ENCODE measurements around the gene GRK1.

The GRK1 gene

GRCh38 chr13:113661509-113661908 lies 5.5 kb upstream of the GRK1 start:
- peaks cover 56% of the 10 kb centered on the region for H3K27me3 ChIP-seq (ENCODE audit: control insufficient read depth, insufficient read depth, low read length)
- no peak overlapping the region for H3K9ac ChIP-seq (ENCODE audit: low read depth, low read length)
- no peaks in the 10 kb centered on the region for H3K36me3 ChIP-seq (ENCODE audit: insufficient read depth, low read length)
- H3K4me1 ChIP-seq (ENCODE audit: control insufficient read depth, insufficient read depth, low read length), result no peaks in the 10 kb centered on the region
- no peak overlapping the region for H3K4me3 ChIP-seq (ENCODE audit: low read length)
- no peak overlapping the region for H3K4me2 ChIP-seq (ENCODE audit: low read length)
- H3K9me3 ChIP-seq (replicated peaks; ENCODE audit: low read length), result peaks cover 9% of the 10 kb centered on the region

GRCh38 chr13:113663934-113664333 lies 3.1 kb upstream of the GRK1 start:
- Histone ChIP-seq H3K4me2 (ENCODE audit: low read length) (no peak overlapping the region), H3K4me1 (ENCODE audit: control insufficient read depth, insufficient read depth, low read length) (no peaks in the 10 kb centered on the region), H3K9ac (ENCODE audit: low read depth, low read length) (no peak overlapping the region), H3K4me3 (ENCODE audit: low read length) (no peak overlapping the region), H3K27me3 (ENCODE audit: control insufficient read depth, insufficient read depth, low read length) (peaks cover 70% of the 10 kb centered on the region), H3K9me3 (replicated peaks; ENCODE audit: low read length) (peaks cover 9% of the 10 kb centered on the region), H3K36me3 (ENCODE audit: insufficient read depth, low read length) (no peaks in the 10 kb centered on the region)

GRCh38 chr13:113664751-113665596 lies 2.0 kb upstream of the GRK1 start:
- Histone ChIP-seq H3K4me1 (ENCODE audit: control insufficient read depth, insufficient read depth, low read length) (no peaks in the 10 kb centered on the region), H3K27me3 (ENCODE audit: control insufficient read depth, insufficient read depth, low read length) (peaks cover 69% of the 10 kb centered on the region), H3K9me3 (replicated peaks; ENCODE audit: low read length) (peaks cover 9% of the 10 kb centered on the region), H3K4me3 (ENCODE audit: low read length) (no peak overlapping the region), H3K36me3 (ENCODE audit: insufficient read depth, low read length) (no peaks in the 10 kb centered on the region), H3K4me2 (ENCODE audit: low read length) (no peak overlapping the region), H3K9ac (ENCODE audit: low read depth, low read length) (no peak overlapping the region)

- no peaks in the 10 kb centered on the region for H3K36me3 ChIP-seq (ENCODE audit: insufficient read depth, low read length)
Observed at GRCh38 chr13:113665597-113666328, 1.3 kb upstream of the GRK1 start.

GRCh38 chr13:113666329-113666670 lies 719 bp upstream of the GRK1 start:
- H3K4me2 ChIP-seq (ENCODE audit: low read length), result no peak overlapping the region
- peaks cover under 1% of the 10 kb centered on the region for H3K9me3 ChIP-seq (replicated peaks; ENCODE audit: low read length)
- peaks cover 58% of the 10 kb centered on the region for H3K27me3 ChIP-seq (ENCODE audit: control insufficient read depth, insufficient read depth, low read length)
- no peaks in the 10 kb centered on the region for H3K4me1 ChIP-seq (ENCODE audit: control insufficient read depth, insufficient read depth, low read length)
- no peaks in the 10 kb centered on the region for H3K36me3 ChIP-seq (ENCODE audit: insufficient read depth, low read length)
- H3K9ac ChIP-seq (ENCODE audit: low read depth, low read length), result no peak overlapping the region
- H3K4me3 ChIP-seq (ENCODE audit: low read length), result no peak overlapping the region

More at GRCh38 chr13:113665597-113666328, 1.3 kb upstream of the GRK1 start:
- H3K27me3 ChIP-seq (ENCODE audit: control insufficient read depth, insufficient read depth, low read length), result peaks cover 63% of the 10 kb centered on the region
- H3K4me3 ChIP-seq (ENCODE audit: low read length), result no peak overlapping the region
- H3K9ac ChIP-seq (ENCODE audit: low read depth, low read length), result no peak overlapping the region
- H3K4me2 ChIP-seq (ENCODE audit: low read length), result no peak overlapping the region
- peaks cover 6% of the 10 kb centered on the region for H3K9me3 ChIP-seq (replicated peaks; ENCODE audit: low read length)
- no peaks in the 10 kb centered on the region for H3K4me1 ChIP-seq (ENCODE audit: control insufficient read depth, insufficient read depth, low read length)

- H3K36me3 ChIP-seq (ENCODE audit: insufficient read depth, low read length), result no peaks in the 10 kb centered on the region
- no peaks in the 10 kb centered on the region for H3K4me1 ChIP-seq (ENCODE audit: control insufficient read depth, insufficient read depth, low read length)
- no peak overlapping the region for H3K9ac ChIP-seq (ENCODE audit: low read depth, low read length)
- no peak overlapping the region for H3K4me2 ChIP-seq (ENCODE audit: low read length)
- H3K27me3 ChIP-seq (ENCODE audit: control insufficient read depth, insufficient read depth, low read length), result peaks cover 53% of the 10 kb centered on the region
- H3K4me3 ChIP-seq (ENCODE audit: low read length), result no peak overlapping the region
- H3K9me3 ChIP-seq (replicated peaks; ENCODE audit: low read length), result no peaks in the 10 kb centered on the region
Observed at GRCh38 chr13:113667771-113668490, 912 bp downstream of the GRK1 start.

- no peaks in the 10 kb centered on the region for H3K36me3 ChIP-seq (ENCODE audit: insufficient read depth, low read length)
- H3K9me3 ChIP-seq (replicated peaks; ENCODE audit: low read length), result no peaks in the 10 kb centered on the region
- peaks cover 47% of the 10 kb centered on the region for H3K27me3 ChIP-seq (ENCODE audit: control insufficient read depth, insufficient read depth, low read length)
- H3K9ac ChIP-seq (ENCODE audit: low read depth, low read length), result no peak overlapping the region
- H3K4me3 ChIP-seq (ENCODE audit: low read length), result no peak overlapping the region
- no peaks in the 10 kb centered on the region for H3K4me1 ChIP-seq (ENCODE audit: control insufficient read depth, insufficient read depth, low read length)
- no peak overlapping the region for H3K4me2 ChIP-seq (ENCODE audit: low read length)
Observed at GRCh38 chr13:113668491-113668971, 1.5 kb downstream of the GRK1 start.

GRCh38 chr13:113669231-113669754 lies 2.3 kb downstream of the GRK1 start:
- Histone ChIP-seq H3K9ac (ENCODE audit: low read depth, low read length) (no peak overlapping the region), H3K9me3 (replicated peaks; ENCODE audit: low read length) (no peaks in the 10 kb centered on the region), H3K4me3 (ENCODE audit: low read length) (no peak overlapping the region), H3K27me3 (ENCODE audit: control insufficient read depth, insufficient read depth, low read length) (peaks cover 40% of the 10 kb centered on the region), H3K4me1 (ENCODE audit: control insufficient read depth, insufficient read depth, low read length) (no peaks in the 10 kb centered on the region), H3K36me3 (ENCODE audit: insufficient read depth, low read length) (no peaks in the 10 kb centered on the region), H3K4me2 (ENCODE audit: low read length) (no peak overlapping the region)

GRCh38 chr13:113669755-113670341 lies 2.8 kb downstream of the GRK1 start:
- Histone ChIP-seq H3K4me1 (ENCODE audit: control insufficient read depth, insufficient read depth, low read length) (no peaks in the 10 kb centered on the region), H3K9me3 (replicated peaks; ENCODE audit: low read length) (no peaks in the 10 kb centered on the region), H3K9ac (ENCODE audit: low read depth, low read length) (no peak overlapping the region), H3K4me2 (ENCODE audit: low read length) (no peak overlapping the region), H3K4me3 (ENCODE audit: low read length) (no peak overlapping the region), H3K36me3 (ENCODE audit: insufficient read depth, low read length) (no peaks in the 10 kb centered on the region), H3K27me3 (ENCODE audit: control insufficient read depth, insufficient read depth, low read length) (peaks cover 34% of the 10 kb centered on the region)

GRCh38 chr13:113670541-113670940 lies 3.5 kb downstream of the GRK1 start:
- H3K4me2 ChIP-seq (ENCODE audit: low read length), result no peak overlapping the region
- H3K9ac ChIP-seq (ENCODE audit: low read depth, low read length), result no peak overlapping the region
- H3K36me3 ChIP-seq (ENCODE audit: insufficient read depth, low read length), result no peaks in the 10 kb centered on the region
- H3K27me3 ChIP-seq (ENCODE audit: control insufficient read depth, insufficient read depth, low read length), result peaks cover 27% of the 10 kb centered on the region
- no peaks in the 10 kb centered on the region for H3K4me1 ChIP-seq (ENCODE audit: control insufficient read depth, insufficient read depth, low read length)
- H3K9me3 ChIP-seq (replicated peaks; ENCODE audit: low read length), result no peaks in the 10 kb centered on the region
- no peak overlapping the region for H3K4me3 ChIP-seq (ENCODE audit: low read length)

All from skeletal muscle satellite cell (primary cell).